K562 (cell line): Measurements from ENCODE around the gene VWA3B. TPM values are rescaled to one million over a fixed set of nuclear protein-coding genes. Genes with fewer than 3 reads are reported as not detected.

Experiments
- ATAC-seq: fragments of 200-7000 bp; cut with Tn5 transposase; 3 replicates; pipeline ENCODE4 v1.9.1; 2020; ENCODE audit warnings: moderate library complexity
- BruUV-seq: library from RNA; stranded (reverse); fragments of 400-500 nt; replicated peaks from 2 replicates; lab custom pipeline; 2021; lab: Mats Ljungman, UMichigan
- CTCF ChIA-PET: fragments of 300-600 bp; formaldehyde crosslinking; extraction: SDS; loops from one replicate; lab custom pipeline; 2021; ENCODE audit warnings: low intra/inter-chr PET ratio; lab: Yijun Ruan, JAX
- POLR2A ChIA-PET: fragments of 300-600, 350-650 bp; sonication (Branson Sonifier 250); formaldehyde crosslinking; extraction: SDS; loops from one replicate; lab custom pipeline; 2021; ENCODE audit warnings: antibody characterized with exemption, inconsistent platforms; lab: Yijun Ruan, JAX
- DNase-seq, 4 experiments: peaks; one replicate each; pipeline versions ENCODE4 v3.0.0 to v3.0.0-alpha.2; 2011 to 2018; ENCODE audit warnings: low spot score in 3 of 4, mixed read lengths in 3 of 4; ENCODE audit errors: extremely low read depth in 1 of 4
- FAIRE-seq: peaks from 2 replicates; lab custom pipeline; 2011; peaks lifted over from hg19 to GRCh38; lab: Jason Lieb, UNC
- H2AFZ ChIP-seq: 2 replicates; pipeline ENCODE4 v1.6.0; 2011; ENCODE audit warnings: low read depth, low read length, control low read depth, inconsistent platforms
- H3K27ac ChIP-seq: fragments of 200-600 bp; 3 replicates; pipeline ENCODE4 v1.8.0; 2011; ENCODE audit warnings: low read depth, mild to moderate bottlenecking, control low read depth, inconsistent platforms, low read length, moderate library complexity, mixed read lengths; ENCODE audit errors: extremely low read depth
- H3K27me3 ChIP-seq, 2 experiments: fragments of 300-600 bp in 1 of 2; 2 replicates in 1 of 2; 3 replicates in 1 of 2; pipeline versions ENCODE4 v1.6.0 to v1.8.0; 2011; ENCODE audit warnings: inconsistent platforms in 2 of 2, low read length in 2 of 2, mild to moderate bottlenecking in 1 of 2, mixed read lengths in 1 of 2, moderate library complexity in 1 of 2; ENCODE audit not compliant: control insufficient read depth in 2 of 2, insufficient read depth in 2 of 2
- H3K36me3 ChIP-seq: fragments of 300-600 bp; 3 replicates; pipeline ENCODE4 v1.8.0; 2011; ENCODE audit warnings: mild to moderate bottlenecking, low read length, inconsistent platforms; ENCODE audit not compliant: control insufficient read depth, insufficient read depth
- H3K4me1 ChIP-seq, 2 experiments: fragments of 200-600 bp in 1 of 2; replicated peaks in 1 of 2; 2 replicates in 1 of 2; 3 replicates in 1 of 2; pipeline versions ENCODE4 v1.5.1 to v1.8.0; 2011; ENCODE audit warnings: inconsistent platforms in 2 of 2, low read length in 2 of 2, mild to moderate bottlenecking in 1 of 2, mixed read lengths in 1 of 2, moderate library complexity in 1 of 2; ENCODE audit not compliant: control insufficient read depth in 2 of 2, insufficient read depth in 2 of 2
- H3K4me2 ChIP-seq: 2 replicates; pipeline ENCODE4 v1.6.1; 2011; ENCODE audit warnings: low read length, control low read depth, inconsistent platforms, mixed read lengths; ENCODE audit not compliant: insufficient read depth
- H3K4me3 ChIP-seq: fragments of 200-600 bp; sonication (generic), shearing (Covaris generic); 2 replicates; pipeline ENCODE4 v1.5.1; 2016; ENCODE audit warnings: control low read depth, inconsistent platforms
- H3K79me2 ChIP-seq: fragments of 200-600 bp; 3 replicates; pipeline ENCODE4 v1.8.0; 2011; ENCODE audit warnings: low read length, inconsistent platforms; ENCODE audit not compliant: control insufficient read depth, insufficient read depth
- H3K9ac ChIP-seq, 2 experiments: 2 replicates each; pipeline versions ENCODE4 v1.6.0 to v1.6.1; 2011; ENCODE audit warnings: low read depth in 2 of 2, low read length in 2 of 2, control low read depth in 1 of 2, inconsistent platforms in 1 of 2, mild to moderate bottlenecking in 1 of 2, mixed read lengths in 1 of 2; ENCODE audit not compliant: insufficient read depth in 1 of 2
- H3K9me1 ChIP-seq: one replicate; pipeline ENCODE4 v1.6.0; 2011; ENCODE audit warnings: inconsistent platforms, mild to moderate bottlenecking, low read length, moderate library complexity; ENCODE audit not compliant: control insufficient read depth, insufficient read depth
- H3K9me3 ChIP-seq: replicated peaks from 2 replicates; pipeline ENCODE4 v1.5.1; 2011; ENCODE audit warnings: low read depth, low read length, inconsistent platforms; ENCODE audit not compliant: control insufficient read depth, insufficient read depth
- H4K20me1 ChIP-seq: replicated peaks from 2 replicates; pipeline ENCODE4 v1.6.1; 2011; ENCODE audit warnings: low read length, inconsistent platforms, mixed read lengths; ENCODE audit not compliant: control insufficient read depth, insufficient read depth
- CBFA2T2 ChIP-seq: fragments of 450-650 bp; conservative IDR thresholded peaks from 2 replicates; pipeline ENCODE4 v1.6.1; 2017; ENCODE audit warnings: mild to moderate bottlenecking
- CHD4 ChIP-seq: fragments of 200-600 bp; sonication (generic); IDR thresholded peaks from 3 replicates; pipeline ENCODE4 v1.6.1; 2012; ENCODE audit warnings: low read depth, mild to moderate bottlenecking, mixed read lengths, low read length, inconsistent platforms; ENCODE audit not compliant: insufficient read depth, insufficient replicate concordance, poor library complexity, severe bottlenecking
- EHMT2 ChIP-seq: fragments of 450-650 bp; IDR thresholded peaks from 2 replicates; pipeline ENCODE4 v1.6.1; 2018; ENCODE audit warnings: antibody characterized with exemption
- FOXJ2 ChIP-seq: fragments of 200-800 bp; sonication (Bioruptor generic); IDR thresholded peaks from 2 replicates; pipeline ENCODE4 v1.6.1; 2016; ENCODE audit warnings: missing genetic modification characterization, missing compliant biosample characterization
- MAFK ChIP-seq: IDR thresholded peaks from 2 replicates; pipeline ENCODE4 v1.6.1; 2011; ENCODE audit warnings: low read length, improper control_type of control experiment
- NCOR1 ChIP-seq: fragments of 450-650 bp; IDR thresholded peaks from 2 replicates; pipeline ENCODE4 v1.6.1; 2016; ENCODE audit warnings: mild to moderate bottlenecking, moderate library complexity
- SMARCE1 ChIP-seq: fragments of 450-650 bp; IDR thresholded peaks from 2 replicates; pipeline ENCODE4 v1.7.1; 2016; ENCODE audit warnings: mild to moderate bottlenecking
- SMC3 ChIP-seq: conservative IDR thresholded peaks from 2 replicates; pipeline ENCODE4 v1.6.1; 2011; ENCODE audit warnings: low read depth, low read length, improper control_type of control experiment; ENCODE audit not compliant: insufficient read depth
- YY1 ChIP-seq, 3 experiments: IDR thresholded peaks; 2 replicates each; pipeline ENCODE4 v1.6.1; 2011; ENCODE audit warnings: low read length in 2 of 3, mild to moderate bottlenecking in 2 of 3, moderate library complexity in 2 of 3, borderline replicate concordance in 1 of 3, control low read depth in 1 of 3, low read depth in 1 of 3; ENCODE audit not compliant: insufficient read depth in 3 of 3, insufficient replicate concordance in 2 of 3, control insufficient read depth in 1 of 3, insufficient read length in 1 of 3; ENCODE audit errors: extremely low read depth in 1 of 3
- ZNF316 ChIP-seq: fragments of 450-650 bp; IDR thresholded peaks from 2 replicates; pipeline ENCODE4 v1.6.1; 2016
- ZNF740 ChIP-seq, 3 experiments: fragments of 200-800 bp in 1 of 3; sonication (Bioruptor generic) in 1 of 3; sonication (generic) in 1 of 3; formaldehyde crosslinking in 1 of 3; IDR thresholded peaks; 2 replicates each; pipeline versions ENCODE4 v1.6.1 to v1.8.0; 2016 to 2022; ENCODE audit warnings: mild to moderate bottlenecking in 2 of 3, missing compliant biosample characterization in 2 of 3, missing genetic modification characterization in 2 of 3, missing genetic modification reagents in 1 of 3
- WGBS: fragments of 100-300 bp; shearing (Covaris generic); methylation state at CpG from one replicate; pipeline ENCODE4 v1.1.6; 2016; ENCODE audit warnings: low coverage, mixed read lengths; ENCODE audit not compliant: insufficient coverage; ENCODE audit errors: missing lambda C conversion rate; 5-methylcytosine and 5-hydroxymethylcytosine counted together
- in situ Hi-C: fragments of 300-500 bp; cut with MboI; formaldehyde crosslinking; loops from 4 replicates; pipeline ENCODE4 v1.15.0; 2018; ENCODE audit warnings: inconsistent platforms, mixed read lengths
- intact Hi-C: fragments of 100-400 bp; cut with micrococcal nuclease; formaldehyde crosslinking; loops from 2 replicates; pipeline ENCODE4 v1.14.2; 2022
- polyA plus RNA-seq, 8 experiments: library from polyadenylated mRNA; depleted of rRNA in 4 of 8; stranded (reverse) in 5 of 8; unstranded in 3 of 8; fragments of >200 nt; fragmentation: Nextera tagmentation in 2 of 8; fragmentation: Illumina TruSeq in 1 of 8; extraction: Ambion mirVana in 2 of 8; extraction: Trizol in 1 of 8; gene quantifications; 2 replicates each; pipeline versions ENCODE4 v1.2.1 to v1.2.3, GENCODE V29; 2011 to 2014; ENCODE audit warnings: inconsistent platforms in 1 of 8, missing spikeins in 1 of 8
- total RNA-seq, 7 experiments: library from RNA; depleted of rRNA in 6 of 7; stranded (reverse); fragments of >200 nt in 6 of 7; fragmentation: Illumina TruSeq in 2 of 7; extraction: Trizol in 2 of 7; gene quantifications; 2 replicates each; pipeline versions ENCODE4 v1.2.1 to v1.2.3, GENCODE V29; 2011 to 2021; ENCODE audit warnings: low replicate concordance in 1 of 7
- TF ChIP-seq, protein P1 (sequence below): IDR thresholded peaks from 2 replicates; pipeline ENCODE4 v1.6.1; 2016; ENCODE audit warnings: missing genetic modification characterization, missing compliant biosample characterization
- TF ChIP-seq, protein P2 (sequence below): fragments of 250-450 bp; sonication (Bioruptor Pico); IDR thresholded peaks from 2 replicates; pipeline ENCODE4 v1.8.0; 2021; ENCODE audit warnings: borderline replicate concordance, mild to moderate bottlenecking, moderate library complexity; ENCODE audit not compliant: poor library complexity, severe bottlenecking
- TF ChIP-seq, protein P3 (sequence below): fragments of 250-450 bp; sonication (Bioruptor Pico); IDR thresholded peaks from 2 replicates; pipeline ENCODE4 v1.4.0; 2020; ENCODE audit warnings: mild to moderate bottlenecking, moderate library complexity

Gene VWA3B
- total and polyA plus RNA-seq, 9 of the 15 experiments (the other 6 are each of a cell fraction or from before 2014, with no cell fraction given) = not detected

DNA sequence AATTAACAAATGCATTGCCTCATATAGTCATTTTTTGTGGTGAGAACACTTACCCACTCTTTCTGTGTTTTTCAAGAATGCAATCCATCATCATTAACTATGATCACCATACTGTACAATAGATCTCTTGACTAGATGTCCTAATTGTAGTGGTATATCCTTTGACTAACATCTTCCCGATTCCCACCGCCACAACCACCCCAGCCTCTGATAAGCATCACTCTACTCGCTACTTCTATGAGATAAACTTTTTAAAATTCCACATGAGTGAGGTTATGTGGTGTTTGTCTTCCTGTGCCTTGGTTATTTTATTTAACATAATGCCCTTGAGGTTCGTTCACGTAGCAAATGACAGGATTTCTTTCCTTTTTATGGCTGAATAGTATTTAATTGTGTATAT, 6.6 kb downstream of the VWA3B start:
- Histone ChIP-seq H3K27me3 (peaks cover 0 to 2% of the 10 kb centered on the region in 2 experiments; a peak in 1 of 5 replicates), H3K4me2 (no peak overlapping the region), H3K9me1 (no peaks in the 10 kb centered on the region), H3K9ac (no peak overlapping the region), H3K4me3 (no peak overlapping the region), H2AFZ (no peak overlapping the region), H3K9me3 (no peaks in the 10 kb centered on the region), H3K36me3 (no peaks in the 10 kb centered on the region), H3K27ac (no peak overlapping the region), H3K4me1 (no peaks in the 10 kb centered on the region), H3K79me2 (no peaks in the 10 kb centered on the region), H4K20me1 (no peaks in the 10 kb centered on the region)
- FAIRE-seq (no peak), ATAC-seq (no peak), DNase-seq (no peak)
- ChIA-PET POLR2A (no interaction called here), CTCF (no interaction called here)
- intact Hi-C loops (no loop called here), in situ Hi-C loops (no loop called here)
- BruUV-seq = no TSS peak
- WGBS = 0% methylated on average over 5 of the region's 5 CpGs
- TF ChIP-seq ZNF740 (CRISPR knock-in tag; IDR thresholded peaks at IDR 0.05) (no peak), ZNF740 (tag; IDR thresholded peaks at IDR 0.05) (no peak), CHD4 (no peak), SMC3 (no peak), CBFA2T2 (no peak), ZNF316 (no peak), SMARCE1 (no peak), EHMT2 (no peak), FOXJ2 (tag) (no peak), NCOR1 (no peak), MAFK (no peak), YY1 (IDR thresholded peaks at IDR 0.05; ENCODE audit: borderline replicate concordance in 1 of 3, control insufficient read depth in 1 of 3, extremely low read depth in 1 of 3, insufficient read depth in 3 of 3, insufficient read length in 1 of 3, insufficient replicate concordance in 2 of 3, low read depth in 1 of 3, low read length in 2 of 3) (no peak)
- TF ChIP-seq, protein P1, sequence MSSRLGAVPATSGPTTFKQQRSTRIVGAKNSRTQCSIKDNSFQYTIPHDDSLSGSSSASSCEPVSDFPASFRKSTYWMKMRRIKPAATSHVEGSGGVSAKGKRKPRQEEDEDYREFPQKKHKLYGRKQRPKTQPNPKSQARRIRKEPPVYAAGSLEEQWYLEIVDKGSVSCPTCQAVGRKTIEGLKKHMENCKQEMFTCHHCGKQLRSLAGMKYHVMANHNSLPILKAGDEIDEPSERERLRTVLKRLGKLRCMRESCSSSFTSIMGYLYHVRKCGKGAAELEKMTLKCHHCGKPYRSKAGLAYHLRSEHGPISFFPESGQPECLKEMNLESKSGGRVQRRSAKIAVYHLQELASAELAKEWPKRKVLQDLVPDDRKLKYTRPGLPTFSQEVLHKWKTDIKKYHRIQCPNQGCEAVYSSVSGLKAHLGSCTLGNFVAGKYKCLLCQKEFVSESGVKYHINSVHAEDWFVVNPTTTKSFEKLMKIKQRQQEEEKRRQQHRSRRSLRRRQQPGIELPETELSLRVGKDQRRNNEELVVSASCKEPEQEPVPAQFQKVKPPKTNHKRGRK (tag) = no peak
- TF ChIP-seq, protein P2, sequence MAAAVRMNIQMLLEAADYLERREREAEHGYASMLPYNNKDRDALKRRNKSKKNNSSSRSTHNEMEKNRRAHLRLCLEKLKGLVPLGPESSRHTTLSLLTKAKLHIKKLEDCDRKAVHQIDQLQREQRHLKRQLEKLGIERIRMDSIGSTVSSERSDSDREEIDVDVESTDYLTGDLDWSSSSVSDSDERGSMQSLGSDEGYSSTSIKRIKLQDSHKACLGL = no peak
- TF ChIP-seq, protein P3, sequence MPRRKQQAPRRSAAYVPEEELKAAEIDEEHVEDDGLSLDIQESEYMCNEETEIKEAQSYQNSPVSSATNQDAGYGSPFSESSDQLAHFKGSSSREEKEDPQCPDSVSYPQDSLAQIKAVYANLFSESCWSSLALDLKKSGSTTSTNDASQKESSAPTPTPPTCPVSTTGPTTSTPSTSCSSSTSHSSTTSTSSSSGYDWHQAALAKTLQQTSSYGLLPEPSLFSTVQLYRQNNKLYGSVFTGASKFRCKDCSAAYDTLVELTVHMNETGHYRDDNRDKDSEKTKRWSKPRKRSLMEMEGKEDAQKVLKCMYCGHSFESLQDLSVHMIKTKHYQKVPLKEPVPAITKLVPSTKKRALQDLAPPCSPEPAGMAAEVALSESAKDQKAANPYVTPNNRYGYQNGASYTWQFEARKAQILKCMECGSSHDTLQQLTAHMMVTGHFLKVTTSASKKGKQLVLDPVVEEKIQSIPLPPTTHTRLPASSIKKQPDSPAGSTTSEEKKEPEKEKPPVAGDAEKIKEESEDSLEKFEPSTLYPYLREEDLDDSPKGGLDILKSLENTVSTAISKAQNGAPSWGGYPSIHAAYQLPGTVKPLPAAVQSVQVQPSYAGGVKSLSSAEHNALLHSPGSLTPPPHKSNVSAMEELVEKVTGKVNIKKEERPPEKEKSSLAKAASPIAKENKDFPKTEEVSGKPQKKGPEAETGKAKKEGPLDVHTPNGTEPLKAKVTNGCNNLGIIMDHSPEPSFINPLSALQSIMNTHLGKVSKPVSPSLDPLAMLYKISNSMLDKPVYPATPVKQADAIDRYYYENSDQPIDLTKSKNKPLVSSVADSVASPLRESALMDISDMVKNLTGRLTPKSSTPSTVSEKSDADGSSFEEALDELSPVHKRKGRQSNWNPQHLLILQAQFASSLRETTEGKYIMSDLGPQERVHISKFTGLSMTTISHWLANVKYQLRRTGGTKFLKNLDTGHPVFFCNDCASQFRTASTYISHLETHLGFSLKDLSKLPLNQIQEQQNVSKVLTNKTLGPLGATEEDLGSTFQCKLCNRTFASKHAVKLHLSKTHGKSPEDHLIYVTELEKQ = no peak
